HG03342 (cell line): Measurements from ENCODE around the gene EFTUD2.
"Not testable (repeated sequence)": the region's sequence is repeated elsewhere in the genome, so short reads cannot be mapped to it uniquely, and the experiment has no call there.

Experiments used
- ATAC-seq: cut with Tn5 transposase; IDR thresholded peaks from one replicate; pipeline ENCODE4 v1.9.1; 2021; ENCODE audit warnings: mild to moderate bottlenecking, moderate library complexity; ENCODE audit not compliant: unreplicated experiment

The EFTUD2 gene

DNA sequence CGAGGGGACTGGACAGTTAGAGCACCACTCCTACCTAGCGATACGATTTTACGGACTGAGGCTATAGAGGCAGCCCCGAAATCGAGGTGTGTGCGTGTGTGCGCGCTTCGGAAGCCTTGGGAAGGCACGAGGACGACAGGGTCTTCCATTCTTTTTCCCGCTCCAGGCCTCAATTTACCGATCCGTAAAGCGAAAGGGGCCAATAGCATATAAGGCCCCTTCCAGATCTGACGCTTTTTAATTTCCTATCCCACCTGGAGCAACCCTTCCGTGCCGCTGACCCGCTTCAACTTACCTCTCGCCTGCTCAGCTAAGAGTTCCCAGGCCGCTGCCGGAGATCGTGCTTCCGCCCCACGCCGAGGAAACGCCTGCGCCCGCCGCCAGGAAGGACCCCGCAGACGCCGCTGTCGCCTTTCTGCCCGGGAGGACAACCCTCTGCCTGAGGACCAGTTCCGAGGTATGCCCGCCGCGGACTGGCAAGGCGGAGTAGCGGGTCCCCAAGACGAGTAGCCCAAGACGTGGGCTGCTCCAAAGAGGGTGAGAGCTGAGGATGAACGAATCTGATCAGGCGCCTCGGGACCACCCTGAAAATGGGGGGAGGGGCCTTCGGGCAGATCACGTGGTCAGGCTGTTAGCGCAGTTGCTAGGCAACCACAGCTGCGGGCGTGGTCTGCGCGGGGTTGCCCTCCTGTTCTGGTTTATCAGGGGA is at the start of gene EFTUD2:
Gene EFTUD2, minus strand, starts transcription at position 372 of the 709 bp plus-strand sequence. CDS start 4,924 bp downstream, outside the sequence.
- ATAC-seq = peak; percentile 66

DNA sequence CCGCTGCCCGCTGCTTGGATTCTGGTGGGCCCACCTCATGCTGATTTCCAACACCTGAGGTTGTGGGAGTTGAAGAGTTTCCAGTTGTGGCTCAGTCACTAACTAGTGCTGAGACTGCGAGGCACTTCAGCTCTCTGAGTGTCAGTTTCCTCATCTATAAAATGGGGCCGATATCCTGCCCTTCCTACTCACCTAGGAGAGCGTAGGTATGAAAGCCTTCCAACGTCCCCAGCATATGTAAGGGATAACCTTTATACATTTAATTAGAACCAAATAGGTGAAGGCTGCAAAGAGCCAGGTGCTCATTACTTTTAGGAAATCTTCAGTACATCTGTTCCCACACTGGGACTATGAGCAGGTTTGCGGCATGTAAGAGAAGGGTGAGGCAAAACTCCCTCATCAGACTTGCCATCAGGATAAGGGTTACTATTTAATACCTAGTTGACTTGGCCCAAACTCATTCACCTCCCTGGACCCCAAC is 49.1 kb upstream of the EFTUD2 start:
- ATAC-seq = no peak

DNA sequence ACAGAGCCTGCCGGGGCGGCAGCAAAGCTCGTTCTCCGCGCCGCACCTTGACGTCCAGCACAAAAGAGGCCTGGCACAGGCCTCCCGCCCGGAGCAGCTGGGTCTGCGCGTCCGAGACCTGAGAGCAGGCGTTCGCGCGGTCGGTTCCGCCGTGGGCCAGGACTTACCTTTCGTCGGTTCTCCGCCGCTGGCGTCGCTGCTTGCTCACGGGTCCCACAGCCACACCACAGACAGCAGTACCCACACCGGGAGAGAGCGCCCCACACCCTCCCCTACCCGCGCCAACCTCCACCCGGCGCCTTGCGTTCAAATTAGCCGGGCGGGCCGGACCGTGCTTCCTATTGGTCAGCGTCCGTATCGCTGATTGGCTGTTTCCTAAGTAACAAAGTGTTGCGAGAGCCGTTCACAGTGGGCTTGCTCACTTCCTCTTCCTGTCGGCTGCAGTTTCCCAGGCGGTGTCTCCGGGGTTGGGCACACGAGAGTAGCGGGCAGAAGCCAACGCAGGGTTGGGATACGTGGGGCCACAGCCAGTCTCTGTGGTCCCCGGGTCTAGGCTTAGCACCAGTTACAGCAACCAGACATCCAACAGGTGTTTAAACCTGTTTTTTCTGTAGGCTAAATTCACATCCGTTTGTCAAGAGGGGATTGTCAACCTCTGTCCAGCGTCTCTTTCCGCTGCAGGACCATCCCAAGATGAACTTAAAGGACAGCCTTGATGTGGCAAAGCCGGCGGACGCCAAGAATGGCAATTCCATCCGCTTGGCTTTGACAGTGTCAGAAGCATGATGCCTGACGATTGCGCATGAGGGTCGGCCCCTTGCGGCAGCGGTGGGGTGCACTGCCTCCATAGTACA is 48.4 kb upstream of the EFTUD2 start, which contains the start of gene KIF18B:
Gene KIF18B, minus strand, starts transcription at position 313 of the 854 bp plus-strand sequence. CDS start 11,429 bp downstream, outside the sequence.
- peak; percentile 92 for ATAC-seq

DNA sequence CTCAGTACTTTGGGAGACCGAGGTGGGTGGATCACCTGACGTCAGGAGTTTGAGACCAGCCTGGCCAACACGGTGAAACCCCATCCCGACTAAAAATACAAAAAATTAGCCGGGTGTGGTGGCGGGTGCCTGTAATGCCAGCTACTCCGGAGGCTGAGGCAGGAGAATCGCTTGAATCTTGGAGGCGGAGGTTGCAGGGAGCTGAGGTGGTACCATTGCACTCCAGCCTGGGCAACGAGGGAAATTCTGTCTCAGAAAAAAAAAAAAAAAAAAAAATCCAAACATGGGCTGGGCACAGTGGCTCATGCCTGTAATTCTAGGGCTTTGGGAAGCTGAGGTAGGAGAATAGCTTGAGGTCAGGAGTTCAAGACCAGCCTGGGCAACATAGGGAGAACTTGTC is 46.4 kb upstream of the EFTUD2 start:
- ATAC-seq = not testable (repeated sequence)

DNA sequence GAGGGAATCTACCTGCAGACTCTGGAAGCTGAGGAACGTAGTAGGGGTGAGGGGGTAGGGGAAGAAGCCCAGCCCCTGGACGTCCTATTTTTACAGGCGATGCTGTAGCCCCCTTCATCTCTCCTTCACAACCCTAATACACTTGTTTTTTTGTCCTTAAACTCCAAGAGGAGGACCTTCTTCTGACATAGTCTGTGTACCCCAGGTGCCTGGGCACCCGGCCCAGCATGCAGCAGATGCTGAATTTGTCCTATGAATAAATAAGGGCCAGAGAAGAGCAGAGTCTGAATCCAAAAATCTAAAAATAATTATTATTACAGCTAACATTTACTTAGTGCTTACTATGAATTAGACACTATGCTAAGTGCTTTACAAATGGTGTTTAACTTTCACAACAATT is 43.2 kb upstream of the EFTUD2 start:
- no peak for ATAC-seq

DNA sequence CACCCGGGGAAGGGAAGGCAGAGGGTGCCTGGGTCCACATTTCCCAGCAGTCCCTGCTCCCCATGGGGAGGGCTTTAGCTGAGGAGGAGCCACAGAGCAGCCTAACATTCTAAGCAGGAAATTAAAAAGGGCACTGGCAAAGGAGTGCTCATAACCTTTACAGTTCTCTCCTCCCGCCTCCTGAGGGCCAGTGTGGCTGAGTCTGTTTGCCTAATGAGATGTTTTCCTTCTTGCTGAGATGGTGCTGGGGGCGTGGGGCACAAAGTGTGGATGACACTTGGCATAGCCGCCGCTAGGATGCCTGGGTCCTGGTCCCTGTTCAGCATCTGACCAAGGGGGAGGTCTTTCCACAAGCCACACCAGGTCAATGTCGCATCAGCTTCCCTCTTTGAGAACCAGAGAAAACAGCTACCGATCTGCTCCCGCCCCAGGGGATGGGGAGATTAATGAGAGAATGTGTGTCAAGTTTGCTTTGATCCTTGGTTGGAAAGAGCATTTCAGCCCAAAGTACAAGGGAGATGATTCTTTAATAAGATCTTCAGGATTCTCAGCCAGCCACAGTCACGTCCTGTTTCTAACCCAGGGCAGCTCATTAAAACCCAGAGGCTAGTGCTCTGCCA is 42.6 kb upstream of the EFTUD2 start:
- ATAC-seq = no peak

DNA sequence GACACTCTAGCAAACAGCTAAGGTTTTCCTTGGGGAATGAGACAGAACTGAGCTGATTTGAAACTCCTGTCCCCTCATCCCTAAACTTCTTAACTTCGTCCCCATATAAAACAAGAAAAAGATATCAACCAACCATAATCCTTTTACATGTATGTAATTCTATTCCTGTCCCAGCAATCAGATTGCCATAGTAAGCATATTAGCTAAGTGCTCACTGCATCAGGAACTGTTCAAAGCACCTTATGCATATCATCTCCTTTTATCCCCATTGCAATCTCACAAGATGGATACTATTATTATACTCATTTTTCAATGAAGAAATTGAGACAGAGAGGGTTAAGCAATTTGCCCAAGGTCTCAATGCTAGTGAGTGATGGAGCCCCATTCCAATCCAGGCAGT is 41.5 kb upstream of the EFTUD2 start:
- ATAC-seq = no peak

DNA sequence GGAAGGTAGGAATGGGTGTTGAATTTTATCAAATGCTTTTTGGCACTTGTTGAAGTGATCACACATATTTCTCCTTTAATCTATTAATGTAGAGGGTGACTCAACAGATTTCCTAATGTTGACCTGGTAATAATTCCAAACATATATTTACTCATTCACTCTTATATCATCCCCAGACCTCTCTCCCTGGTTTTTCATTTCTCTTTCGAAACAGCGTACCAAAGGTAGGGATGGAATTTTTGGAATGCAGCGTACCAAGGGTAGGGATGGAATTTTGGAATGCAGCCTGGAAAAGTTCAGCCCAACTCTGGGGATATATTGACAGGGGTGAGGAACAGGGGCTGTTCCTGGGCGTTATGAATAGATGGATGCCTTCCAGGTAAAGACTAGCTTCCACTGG is 41.1 kb upstream of the EFTUD2 start:
- no peak for ATAC-seq

DNA sequence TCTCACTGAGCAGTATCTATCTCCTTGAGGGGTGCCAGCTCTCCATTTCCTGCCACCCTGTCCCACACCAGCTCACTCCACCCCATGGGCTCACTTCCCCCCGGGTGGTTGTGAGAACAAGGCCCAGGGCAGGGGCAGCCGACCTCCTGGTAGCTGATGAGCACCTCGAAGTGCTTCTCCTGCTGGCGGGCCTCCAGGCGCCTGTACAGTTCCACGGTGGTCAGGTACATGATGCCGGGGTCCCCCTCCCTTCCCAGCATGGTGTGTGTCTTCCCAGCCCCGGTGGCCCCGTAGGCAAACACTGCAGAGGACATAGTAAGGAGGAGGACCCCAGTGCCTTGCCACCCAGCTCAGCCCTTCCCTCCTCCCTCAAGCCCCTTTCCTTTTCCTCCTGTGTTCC is 35.9 kb upstream of the EFTUD2 start:
- no peak for ATAC-seq

DNA sequence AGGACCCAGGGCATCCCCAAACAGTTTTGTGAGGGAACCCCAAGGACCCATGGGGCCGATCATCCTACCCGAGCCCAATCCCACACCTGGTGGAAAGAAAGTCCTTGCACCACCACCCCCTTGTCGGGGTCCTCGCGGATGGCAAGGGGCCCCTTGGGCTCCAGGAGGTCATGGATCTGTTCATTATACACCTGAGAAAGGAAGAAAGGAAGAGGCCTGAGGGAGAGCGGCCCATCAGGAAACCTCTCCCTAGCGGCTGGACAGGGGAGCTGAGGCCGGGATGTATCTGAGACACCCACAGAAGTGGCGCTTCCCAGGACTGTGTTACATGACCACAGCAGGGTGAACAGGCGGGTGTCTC is 35.5 kb upstream of the EFTUD2 start:
- ATAC-seq = no peak

DNA sequence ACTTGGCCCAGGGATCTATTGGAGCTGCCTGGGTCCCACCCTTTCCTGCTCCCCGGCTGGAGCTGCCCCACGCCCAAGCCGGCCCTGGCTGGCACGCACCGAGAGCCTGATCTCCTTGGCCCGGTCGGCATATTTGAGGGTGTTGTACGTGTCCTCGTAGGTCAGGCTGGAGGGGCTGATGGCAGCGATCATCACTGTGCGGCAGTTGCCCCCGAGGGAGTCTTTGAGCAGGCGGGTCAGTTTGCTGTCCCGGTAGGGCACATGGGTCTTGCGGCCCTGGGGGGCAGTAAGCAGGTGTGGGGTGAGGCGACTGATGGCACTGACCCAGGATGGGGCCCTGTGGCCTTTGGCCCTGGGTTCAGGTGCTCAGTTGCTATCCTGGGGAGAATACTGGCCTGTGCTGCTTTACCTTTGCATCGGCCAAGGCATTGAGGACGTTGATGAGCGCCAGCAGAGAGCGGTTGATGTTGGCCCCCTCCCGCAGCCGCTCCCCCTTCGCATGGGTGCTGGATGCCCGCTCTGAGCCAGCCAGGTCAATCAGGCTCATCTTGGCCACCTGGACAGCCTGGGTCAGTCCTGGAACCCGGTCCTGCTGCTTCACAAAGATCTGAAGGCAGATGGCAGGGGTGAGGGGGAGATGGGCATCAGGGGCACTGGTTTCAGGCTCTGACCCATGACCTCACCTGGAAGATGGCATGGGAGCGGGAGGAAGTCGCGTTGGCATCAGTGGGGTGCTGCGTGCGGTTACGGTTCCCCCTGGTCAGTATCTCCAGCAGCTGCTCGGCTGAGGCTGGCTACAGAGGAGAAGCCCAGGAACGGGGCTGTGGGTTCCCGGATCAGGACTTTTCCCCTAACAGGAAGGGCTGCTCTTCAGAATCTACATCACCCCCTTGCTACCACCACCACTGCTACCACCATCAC is 34.8 kb upstream of the EFTUD2 start:
- ATAC-seq = no peak

DNA sequence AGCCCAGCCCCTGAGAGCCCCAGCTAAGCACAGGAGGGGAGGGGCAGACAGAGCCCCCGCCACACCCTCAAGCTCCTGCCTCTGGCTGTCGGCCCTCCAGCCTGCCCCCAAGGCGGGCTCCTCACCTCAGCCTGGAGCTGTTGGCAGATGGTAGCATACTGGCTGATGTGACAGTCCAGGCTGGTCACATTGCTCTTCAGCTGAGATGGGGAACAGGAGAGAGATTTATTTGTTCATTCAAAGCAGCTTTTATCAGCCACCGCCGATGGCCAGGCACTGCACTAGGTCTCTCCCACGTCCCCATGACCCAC is 33.5 kb upstream of the EFTUD2 start:
- ATAC-seq = no peak

DNA sequence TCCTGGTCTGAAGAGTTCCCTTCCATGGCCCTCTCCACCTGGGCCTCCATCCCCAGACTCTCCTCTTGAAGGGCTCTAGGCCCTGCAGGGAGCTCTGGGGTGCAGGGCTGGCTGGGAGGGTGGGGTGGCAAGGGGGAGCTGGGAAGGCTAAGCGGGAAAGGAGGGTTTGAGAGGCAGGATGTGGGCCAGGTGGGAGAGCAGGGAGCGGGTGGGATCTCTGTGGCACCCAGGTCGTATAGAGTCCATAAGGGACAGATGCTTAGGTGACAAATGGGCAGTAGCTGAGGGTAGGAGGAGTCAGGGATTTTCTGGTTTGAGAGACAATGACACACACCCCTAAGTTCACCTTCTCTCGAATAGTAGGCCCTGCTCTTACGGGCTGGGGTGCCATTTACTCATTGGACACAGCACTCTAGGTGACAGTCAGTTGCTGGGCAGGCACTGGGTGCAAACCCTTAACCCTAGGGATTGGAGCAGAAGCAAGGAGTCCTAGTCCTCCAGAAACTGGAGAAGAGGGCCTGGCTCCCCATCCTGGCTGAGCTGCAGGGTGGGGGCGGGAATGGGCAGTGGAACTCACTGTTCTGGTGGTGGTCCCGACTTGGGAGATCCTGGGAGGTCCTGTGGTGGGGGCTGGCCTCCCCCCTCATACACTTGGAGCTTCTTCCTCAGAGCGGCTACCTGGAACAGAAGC is 33.0 kb upstream of the EFTUD2 start:
- ATAC-seq = no peak

DNA sequence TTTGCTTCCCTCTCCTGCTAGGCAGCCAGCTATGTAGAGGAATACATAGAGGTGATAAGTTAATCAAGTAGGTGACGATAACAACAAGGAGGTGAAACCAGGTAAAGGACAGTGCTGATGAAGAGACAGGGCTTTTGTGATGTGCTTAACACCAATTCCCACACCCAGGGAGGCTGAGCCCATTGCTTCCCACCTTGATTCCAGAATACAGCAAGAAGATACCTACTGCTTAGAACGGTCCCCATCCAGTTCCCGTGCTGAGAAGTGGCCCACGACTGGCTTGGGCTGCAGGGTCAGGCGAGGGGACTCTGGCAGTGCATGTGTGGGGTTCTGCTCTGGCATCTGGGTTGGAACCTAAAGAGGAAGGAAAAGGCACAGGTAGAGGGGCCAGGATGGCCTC is 32.1 kb upstream of the EFTUD2 start:
- no peak for ATAC-seq

DNA sequence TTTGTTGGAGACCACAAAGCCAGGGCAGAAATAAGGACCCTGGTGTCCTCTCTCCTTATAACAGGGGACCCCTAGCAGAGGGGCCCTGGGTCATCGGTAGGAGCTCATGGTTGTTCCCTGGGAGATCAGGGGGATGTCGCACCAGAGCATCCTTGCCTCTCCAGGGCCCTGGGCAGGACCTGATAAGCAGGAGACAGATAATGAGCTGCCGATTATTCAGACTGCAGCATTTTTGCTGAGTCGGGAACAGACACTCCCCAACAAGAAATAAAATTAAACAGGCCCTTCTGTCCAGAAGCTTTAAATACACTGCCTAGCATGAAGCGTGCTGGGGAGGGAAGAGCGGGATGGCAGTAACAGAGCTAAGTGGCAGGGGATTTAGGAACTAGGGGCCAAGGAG is 31.4 kb upstream of the EFTUD2 start:
- ATAC-seq = no peak

DNA sequence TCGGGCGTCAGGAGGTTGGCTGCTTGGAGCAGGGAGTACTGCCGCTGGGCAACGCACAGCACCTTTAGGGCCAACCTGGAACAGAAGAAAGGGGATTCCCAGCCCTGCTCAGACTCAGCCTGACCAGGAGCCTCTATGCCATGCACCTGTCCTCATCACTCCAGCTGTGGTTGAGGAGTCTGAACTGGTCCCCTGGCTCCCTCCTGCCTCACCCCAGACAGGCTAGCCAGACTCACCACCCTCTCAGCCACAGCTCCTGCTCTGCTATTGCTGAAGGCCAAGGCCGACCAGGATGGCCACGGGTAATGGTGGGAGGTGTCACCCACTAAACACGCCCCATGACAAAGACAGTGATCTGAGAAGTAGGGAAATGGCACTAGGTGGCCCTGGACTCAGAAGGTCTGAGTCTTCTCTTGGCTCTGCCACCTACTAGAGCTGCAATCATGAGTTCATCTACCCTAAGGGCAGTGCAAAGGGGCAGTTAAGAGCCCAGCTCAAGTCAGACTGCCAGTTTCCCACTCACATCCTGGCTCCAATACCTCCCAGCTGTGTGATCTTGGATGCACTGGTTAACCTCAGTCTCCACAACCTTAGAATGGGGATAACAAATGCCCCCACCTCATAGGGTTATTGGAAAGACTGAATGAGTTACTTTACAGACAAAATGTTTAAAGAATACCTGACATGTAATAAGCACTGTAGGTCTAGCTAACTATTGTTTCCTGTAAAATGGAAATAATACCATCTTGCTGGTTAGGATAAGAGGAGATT is 29.9 kb upstream of the EFTUD2 start:
- ATAC-seq = no peak

DNA sequence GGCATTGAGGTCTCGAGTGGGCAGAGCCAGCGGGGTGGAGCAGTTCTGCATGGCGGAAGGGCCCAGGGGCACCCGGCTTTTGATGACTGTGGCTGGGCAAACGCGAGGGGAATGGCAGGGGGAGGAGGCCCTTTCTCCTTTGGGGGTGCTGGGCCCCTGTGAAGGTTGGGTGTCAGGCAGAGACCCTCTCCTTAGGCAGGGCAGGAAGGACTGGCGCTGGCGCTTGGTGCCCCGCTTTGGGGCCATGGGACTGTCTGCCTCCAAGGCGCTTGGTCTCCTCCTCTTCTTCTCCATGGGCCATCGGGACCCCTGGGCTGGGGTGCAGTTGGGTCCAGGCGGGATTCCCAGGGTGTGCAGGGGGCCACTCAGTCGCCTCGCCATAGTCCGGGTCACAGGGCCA is 28.9 kb upstream of the EFTUD2 start:
- ATAC-seq = no peak

DNA sequence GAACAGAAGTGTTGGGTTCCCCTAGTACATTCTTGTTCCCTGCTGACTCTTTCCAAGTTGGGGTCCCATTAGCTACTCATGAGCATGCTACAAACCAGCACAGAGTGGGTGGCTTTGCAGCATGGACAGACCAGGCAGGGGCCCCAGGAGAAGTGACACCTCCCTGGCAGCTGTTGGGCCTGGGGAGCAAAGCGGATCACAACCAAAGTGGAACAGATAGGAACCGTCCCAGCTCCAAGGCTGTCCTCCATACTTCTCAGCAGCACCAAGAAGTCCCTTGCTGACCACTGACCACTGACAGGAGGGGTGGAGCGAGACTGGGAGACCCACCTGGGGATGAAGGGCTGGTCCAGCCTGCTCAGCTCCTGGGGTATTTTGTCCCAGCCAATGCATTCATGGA is 28.5 kb upstream of the EFTUD2 start:
- no peak for ATAC-seq

DNA sequence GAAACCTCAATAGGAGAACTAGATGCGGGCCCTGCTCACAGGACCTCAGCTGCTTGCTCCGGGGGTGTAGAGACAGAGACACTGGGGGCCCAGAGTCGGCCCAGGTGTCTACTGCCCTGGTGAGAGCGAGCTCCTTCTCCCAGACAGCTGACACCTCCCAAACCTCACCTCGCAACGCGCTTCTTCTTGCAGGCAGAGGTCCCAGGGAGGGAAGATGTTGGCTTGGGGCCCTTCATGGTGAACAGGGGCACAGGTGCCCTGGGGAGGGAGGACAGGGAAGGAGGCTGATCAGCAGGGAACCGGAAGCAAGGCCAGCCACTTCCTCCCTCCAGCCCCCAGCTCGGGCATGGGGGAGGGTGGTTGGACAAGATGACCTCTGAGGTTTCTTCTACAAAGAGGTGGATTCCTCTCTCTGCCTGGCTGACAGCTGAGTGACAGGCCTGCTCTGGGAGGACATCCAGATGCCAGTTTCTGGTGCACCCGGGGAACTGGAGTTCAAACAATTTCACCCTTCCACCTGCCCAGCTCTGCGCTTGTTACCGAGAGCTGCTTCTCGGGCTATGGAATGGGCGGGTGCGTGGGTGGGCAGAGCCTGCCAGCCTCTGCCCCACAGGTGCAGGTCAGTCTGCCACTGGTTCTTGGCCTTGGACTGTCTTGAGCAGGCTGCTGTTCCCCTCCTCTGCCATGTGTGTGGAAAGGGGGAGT is 27.7 kb upstream of the EFTUD2 start:
- ATAC-seq = no peak
